CD4-positive, alpha-beta T cell treated with Interleukin-12 subunit alpha and Interleukin-12 subunit beta, for 1 hour (primary cell): ENCODE measurements around the gene SLC27A2.

Experiments
- DNase-seq: peaks from one replicate; pipeline ENCODE4 v3.0.0-alpha.2; 2020

SLC27A2 gene

DNA sequence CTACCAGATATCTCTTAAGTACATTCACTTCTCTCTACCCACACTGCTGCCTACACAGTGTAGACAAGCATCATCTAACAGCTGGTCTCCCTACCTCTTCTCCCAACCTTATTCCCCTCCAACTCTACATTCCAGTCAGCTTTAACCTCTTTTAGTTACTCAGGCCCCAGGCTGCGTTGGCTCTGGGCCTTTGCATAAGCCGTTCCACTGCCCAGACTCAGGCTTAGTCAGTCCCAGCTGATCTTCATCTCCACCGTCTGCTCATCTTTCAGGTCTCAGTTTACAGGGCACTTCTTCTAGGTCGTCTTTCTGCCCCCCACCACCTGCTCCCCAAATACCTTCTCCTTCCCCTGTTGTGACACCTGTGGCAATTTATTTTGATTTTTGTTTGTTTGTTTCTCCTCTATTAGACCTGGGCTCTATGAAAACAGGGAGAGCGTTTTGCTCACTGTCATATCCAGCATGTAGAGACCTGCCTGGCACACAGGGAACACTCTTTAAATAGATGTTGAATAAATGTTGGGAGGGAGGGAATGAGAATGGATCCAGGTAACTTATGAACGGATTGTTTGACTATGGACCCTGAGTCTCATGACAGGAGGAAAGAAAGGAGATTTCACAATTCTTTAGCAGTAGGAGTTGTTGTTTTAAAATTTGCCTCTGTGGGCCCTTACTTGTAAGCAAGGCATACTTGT, 11.1 kb downstream of the SLC27A2 start:
- DNase-seq, result no peak

GRCh38 chr15:50202003-50202402, 20.0 kb downstream of the SLC27A2 start:
- no peak for DNase-seq

DNA sequence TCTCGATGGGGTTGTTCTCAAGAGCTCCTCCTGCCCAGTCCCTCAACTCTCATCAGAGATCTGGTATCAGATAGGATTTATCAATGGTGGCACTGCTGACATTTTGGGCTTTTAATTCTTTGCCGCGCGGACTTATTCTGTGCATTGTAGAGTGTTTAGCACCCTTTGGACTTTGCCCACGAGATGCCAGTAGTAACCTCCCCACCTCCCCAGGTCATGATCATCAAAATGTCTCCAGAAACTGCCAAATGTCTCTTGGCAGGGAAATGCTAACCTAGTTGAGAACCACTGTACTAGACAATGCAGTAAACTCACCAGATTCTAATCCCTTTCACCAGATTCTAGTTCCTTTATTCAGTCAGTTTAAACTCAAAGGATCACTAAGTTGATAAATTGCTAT, 24.0 kb downstream of the SLC27A2 start:
- DNase-seq, result no peak

- DNase-seq, result no peak
These were observed 27.8 kb downstream of the SLC27A2 start for GRCh38 chr15:50209809-50210208.

DNA sequence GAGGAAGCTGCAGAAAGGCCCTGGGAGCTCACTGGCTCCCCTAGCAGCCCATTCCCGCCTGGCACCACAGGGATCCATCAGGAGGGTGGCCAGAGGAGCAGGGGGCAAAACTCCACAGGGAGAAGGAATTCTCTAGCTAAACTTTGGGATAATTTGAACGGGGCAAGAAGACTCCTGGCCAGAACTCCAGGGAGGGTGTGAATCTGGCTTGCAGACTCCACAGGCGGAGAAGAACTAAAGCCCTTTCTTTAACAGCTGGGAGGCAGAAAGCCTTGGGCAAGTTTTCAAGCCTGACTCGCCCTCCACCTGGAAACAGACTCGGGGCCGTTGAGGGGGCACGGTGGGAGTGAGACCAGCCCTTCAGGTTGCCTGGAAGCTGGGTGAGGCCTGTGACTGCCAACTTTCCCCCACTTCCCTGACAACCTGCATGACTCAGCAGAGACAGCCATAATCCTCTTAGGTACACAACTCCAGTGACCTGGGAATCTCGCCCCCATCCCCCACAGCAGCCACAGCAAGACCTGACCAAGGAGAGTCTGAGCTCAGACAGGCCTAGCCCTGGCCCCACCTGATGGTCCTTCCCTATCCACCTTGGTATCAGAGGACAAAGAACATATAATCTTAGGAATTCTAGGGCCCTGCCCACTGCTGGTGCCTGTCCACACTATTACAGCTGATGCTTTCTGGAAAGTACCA, 28.6 kb downstream of the SLC27A2 start:
- no peak for DNase-seq

DNA sequence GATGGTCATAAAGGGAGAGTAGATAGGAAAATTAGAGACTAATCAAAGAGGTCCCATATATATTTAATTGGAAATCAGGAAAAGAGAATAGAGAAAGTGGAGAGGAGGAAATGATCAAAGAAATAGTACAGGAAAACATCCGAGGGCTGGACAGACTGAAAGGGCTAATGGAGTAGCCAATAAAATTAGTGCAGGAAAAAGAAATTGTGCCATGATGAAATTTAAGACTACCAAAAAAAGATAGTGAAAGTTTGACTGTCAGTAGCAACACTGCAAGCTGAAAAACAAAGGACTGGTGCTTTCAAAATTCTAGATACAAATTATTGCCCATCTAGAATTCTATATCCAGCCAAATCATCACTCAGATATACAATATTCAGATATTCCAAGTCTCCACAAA, 36.3 kb downstream of the SLC27A2 start:
- DNase-seq, result no peak

- no peak for DNase-seq
These were observed 36.7 kb downstream of the SLC27A2 start for GRCh38 chr15:50218691-50219090.

DNA sequence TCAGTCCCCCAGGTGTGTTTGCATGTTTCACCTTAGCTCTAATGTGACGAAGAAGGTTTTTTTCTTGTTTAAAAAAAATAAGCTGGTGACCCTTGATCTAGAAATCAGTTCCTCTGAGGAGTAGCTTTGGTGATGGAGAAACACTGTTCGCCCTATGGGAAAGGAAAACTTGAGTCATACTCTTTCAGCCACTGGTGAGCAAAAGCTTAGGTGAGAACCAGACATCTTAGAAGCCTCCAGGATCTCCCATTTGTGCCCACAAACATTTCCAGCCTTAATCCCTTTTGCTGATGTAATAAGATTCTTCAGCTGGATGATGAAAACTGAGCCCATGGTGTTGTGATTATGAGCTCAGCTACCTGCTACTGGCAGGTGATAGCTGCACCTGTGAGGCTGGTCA, 37.8 kb downstream of the SLC27A2 start:
- no peak for DNase-seq

DNA sequence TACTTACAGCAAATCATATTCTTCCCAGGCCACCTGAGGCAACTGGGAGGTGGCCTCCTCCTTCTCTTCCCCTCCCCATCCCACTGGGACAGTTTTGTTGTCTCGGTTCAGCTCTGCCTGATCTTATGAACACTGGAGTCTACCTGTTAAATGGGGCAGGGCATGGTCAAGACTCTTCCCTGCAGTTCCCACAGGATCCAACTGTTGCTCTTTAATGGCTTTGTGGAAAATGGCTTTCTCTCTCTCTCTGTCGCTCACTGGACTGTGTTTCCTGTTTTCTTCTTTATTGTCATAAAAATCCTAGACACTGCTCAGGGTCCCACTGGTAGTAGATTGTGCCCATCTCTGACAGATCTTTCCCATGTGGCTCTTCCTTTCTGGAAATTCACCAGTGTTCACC, 40.2 kb downstream of the SLC27A2 start:
- no peak for DNase-seq

GRCh38 chr15:50224606-50225005, 42.6 kb downstream of the SLC27A2 start:
- no peak for DNase-seq

GRCh38 chr15:50225057-50225456, 43.1 kb downstream of the SLC27A2 start:
- no peak for DNase-seq

DNA sequence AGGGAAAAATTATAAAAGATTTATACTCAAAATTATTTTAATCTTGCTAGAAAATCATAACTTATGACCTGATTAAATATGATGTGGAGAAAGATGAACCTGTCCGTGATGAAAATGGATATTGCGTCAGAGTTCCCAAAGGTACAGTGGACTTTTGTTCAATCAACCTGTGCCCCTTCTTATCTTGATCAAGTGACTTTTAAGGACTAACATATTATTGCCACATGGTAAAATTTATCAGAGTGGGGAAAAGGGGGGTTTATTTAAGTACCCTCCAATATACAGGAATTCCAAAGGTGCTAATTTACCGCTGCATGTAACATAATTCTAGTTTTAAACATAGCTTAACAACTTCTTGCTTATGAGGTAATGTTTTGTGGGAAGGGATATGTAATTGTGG, 43.9 kb downstream of the SLC27A2 start:
- DNase-seq, result no peak

DNA sequence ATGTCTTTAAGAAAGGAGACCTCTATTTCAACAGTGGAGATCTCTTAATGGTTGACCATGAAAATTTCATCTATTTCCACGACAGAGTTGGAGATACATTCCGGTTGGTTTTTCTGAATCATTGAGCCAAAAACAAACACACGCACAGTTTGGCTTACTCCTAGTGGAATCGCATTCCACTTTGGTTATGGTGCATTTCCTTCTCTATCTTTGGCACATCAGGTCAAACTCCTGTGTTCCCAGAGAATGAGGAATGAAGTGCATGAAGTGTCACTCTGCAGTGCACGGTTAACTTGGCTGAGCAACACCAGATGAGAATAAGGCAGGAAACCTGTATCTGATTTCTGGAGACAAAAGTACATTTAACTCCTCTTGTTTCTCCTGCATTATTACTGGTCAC, 45.1 kb downstream of the SLC27A2 start:
- DNase-seq, result no peak

GRCh38 chr15:50228866-50229265, 46.9 kb downstream of the SLC27A2 start:
- no peak for DNase-seq

DNA sequence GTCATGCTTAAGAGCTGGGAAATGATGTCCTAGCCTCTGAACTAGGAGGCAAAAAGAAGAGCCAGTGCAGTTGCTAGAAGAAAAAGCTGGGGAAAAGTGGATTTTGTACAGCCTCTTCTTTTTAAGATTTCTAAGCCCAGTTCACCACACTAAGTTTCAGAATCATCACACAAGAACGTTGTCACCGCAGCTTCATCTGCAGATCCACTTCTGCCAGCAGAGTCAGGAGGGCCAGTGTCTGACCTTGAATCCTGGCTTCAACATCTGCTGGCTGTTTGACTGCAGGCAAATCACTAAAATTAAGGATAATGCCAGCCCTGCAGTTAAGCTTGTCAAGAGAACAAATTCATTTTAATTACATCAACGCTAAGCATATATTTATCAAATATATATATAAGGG, 47.3 kb downstream of the SLC27A2 start:
- DNase-seq, result no peak

DNA sequence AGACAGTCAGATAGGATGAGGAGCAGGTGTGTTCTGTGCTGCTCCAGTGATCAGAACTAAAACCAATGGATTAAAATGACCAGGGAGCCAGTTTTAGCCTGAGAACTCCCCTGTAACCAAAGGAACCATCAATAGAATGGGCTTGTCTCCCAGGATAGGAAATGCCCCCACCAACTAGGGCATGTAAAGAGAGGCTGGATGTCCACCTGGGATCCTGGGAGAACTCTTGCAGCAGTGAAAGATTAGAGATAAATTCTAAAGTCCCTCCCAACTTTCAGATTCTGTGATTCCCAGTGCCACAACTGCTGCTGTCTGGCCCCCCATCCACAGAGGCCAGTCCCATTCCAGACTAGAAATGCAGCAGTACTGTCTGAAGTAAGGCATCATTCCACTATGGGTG, 49.8 kb downstream of the SLC27A2 start:
- DNase-seq, result no peak

- DNase-seq, result no peak
These were observed 50.8 kb downstream of the SLC27A2 start for GRCh38 chr15:50232791-50233190.

- DNase-seq, result no peak
These were observed 51.3 kb downstream of the SLC27A2 start for GRCh38 chr15:50233192-50233736.

DNA sequence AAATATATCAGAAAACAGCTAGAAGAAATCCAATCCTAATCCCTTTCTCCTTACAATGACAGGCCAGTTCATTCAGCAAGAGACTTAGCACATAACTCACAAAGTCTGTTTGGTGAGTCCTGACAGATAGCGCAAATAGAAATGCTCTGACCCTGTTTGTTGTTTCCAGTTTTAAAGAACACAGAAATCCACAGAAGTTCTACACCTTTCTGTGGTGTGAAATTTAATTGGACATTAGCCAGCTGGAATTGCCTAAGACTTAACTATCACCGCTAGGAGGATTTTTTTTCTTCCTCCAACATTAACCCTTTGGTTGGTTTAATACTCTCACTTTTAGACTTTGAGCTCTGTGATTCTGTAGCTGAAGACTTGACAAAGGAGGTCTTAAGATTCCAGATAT, 52.8 kb downstream of the SLC27A2 start:
- DNase-seq, result no peak

DNA sequence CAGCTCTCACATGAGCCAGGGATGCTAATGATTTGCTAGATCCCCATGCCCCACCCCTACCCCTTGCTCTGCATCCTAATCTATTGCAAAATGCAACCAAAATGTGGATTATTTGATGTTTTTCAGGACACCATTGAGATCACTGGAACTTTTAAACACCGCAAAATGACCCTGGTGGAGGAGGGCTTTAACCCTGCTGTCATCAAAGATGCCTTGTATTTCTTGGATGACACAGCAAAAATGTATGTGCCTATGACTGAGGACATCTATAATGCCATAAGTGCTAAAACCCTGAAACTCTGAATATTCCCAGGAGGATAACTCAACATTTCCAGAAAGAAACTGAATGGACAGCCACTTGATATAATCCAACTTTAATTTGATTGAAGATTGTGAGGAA, 53.8 kb downstream of the SLC27A2 start:
- no peak for DNase-seq

DNA sequence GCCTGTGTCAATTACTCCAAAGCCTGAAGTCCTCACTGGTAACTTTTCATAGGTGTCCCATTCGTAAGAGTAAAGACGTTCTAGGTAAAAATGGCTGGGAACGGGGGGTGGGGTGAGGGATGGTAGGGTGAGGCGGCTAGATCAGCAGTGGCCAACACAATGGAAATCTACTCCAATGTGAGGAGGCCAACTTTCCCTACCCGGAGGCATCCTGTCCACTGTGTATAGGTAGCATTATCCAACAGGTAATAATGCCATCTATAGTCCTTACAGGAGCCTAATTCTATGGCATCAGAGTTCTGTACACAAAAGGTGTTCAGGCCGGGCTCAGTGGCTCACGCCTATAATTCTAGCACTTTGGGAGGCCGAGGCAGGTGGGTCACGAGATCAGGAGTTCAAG, 54.4 kb downstream of the SLC27A2 start:
- no peak for DNase-seq

DNA sequence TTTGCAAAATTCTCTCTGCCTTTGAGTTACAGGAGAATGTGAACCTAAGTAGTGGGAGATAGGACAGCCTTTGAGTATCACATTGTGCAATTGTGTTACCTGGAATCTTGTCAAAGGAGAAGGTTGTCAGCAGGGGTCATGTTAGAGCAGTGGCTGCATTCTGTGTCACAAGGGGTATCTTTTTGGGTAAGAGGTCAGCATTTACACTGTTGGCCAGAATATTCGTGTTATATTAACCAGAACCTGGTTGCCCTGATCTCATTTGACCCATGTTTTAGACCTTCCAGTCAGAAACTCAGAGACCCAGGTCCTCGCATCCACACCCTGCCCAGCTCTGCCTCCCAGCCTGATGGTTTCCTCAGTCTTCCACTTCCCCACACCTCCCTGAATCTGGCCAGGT, 56.3 kb downstream of the SLC27A2 start:
- DNase-seq, result no peak

DNA sequence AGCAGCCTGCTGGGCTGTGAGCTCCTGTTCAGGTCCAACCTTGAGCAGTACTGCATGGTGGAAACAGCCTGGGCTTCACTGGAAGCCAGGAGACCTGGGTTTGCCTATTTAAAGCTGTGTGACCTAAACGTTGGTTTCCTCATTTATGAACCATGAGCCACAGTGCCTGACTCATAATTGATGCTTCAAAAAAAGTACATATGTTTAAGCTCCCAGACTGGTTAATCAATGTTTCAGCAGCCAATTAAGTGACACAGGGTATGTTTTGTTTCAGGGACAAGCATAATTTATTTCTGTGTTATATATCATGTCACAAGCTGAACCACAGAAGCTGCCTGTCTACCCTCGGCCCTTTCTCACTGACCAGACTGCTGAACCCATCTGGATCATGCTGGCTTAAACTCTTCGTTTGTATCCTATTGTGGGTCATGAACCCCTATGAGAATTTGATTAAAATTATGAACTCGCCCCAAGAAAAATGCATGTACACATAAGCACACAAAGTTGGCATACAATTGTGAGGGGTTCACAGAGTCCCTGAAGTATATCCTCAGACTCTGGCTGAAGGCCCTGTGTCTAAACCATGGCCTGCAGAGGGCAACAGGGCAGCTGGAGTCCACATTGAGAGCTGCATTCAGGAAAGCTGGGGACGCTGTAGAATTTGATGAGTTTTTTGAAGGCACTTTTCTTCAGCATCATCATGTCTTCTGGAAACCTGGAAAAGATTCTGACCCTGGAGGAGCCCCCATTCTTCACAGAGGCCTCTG, 59.9 kb downstream of the SLC27A2 start:
- no peak for DNase-seq

DNA sequence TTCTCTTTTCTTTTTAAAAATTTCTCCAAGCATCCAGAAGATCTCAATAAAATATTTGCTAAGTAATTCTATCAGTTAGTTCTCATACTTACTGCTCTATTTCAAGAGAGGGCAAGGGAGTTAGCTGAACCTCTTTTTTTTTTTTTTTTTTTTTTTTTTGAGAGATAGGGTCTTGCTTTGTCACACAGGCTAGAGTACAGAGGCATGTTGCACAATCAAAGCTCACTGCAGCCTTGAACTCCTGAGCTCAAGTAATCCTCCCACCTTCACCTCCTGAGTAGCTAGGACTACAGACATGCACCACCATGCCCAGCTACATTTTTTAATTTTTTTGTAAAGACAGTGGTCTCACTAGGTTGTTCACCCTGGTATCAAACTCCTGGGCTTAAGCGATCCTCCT, 62.2 kb downstream of the SLC27A2 start:
- DNase-seq, result no peak
